Germinal center (tissue), 1 donor: ENCODE measurements around the gene RICTOR.

Source experiments
- DNase-seq: peaks from one replicate; pipeline ENCODE4 v3.0.0; 2012; ENCODE audit warnings: mixed read lengths, low spot score

The RICTOR gene

GRCh38 chr5:39074017-39074814, at the start of gene RICTOR:
TSS of gene RICTOR (minus strand) at chr5:39074399. CDS start at chr5:39074377, 22 bp downstream.
- DNase-seq: peak; percentile 91

DNA sequence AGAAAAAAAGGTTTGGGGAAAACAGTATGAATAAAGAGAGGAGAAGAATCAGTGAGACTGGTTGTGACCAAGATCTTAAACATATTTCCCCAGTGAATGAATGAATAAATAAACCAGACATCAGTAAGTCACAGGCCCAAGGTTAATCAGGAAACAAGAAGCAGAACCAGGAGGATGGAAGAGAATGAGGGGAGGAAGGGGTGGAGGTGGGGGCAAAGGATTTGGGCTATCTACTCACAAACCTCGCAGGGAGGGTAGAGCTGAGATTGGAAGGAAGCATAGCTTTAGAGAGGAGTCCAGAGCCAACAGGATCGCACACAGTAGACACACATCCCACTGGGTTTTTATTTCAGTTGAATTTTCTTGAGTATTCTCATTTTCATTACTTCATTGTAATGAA, 47.7 kb upstream of the RICTOR start:
- DNase-seq: no peak

GRCh38 chr5:39121315-39121714, 47.1 kb upstream of the RICTOR start:
- DNase-seq: no peak

- DNase-seq: no peak
Measured at GRCh38 chr5:39120052-39120420, 45.8 kb upstream of the RICTOR start.

- DNase-seq: no peak
Measured at GRCh38 chr5:39119404-39120051, 45.3 kb upstream of the RICTOR start.

- DNase-seq: no peak
Measured at GRCh38 chr5:39118638-39119037, 44.4 kb upstream of the RICTOR start.

DNA sequence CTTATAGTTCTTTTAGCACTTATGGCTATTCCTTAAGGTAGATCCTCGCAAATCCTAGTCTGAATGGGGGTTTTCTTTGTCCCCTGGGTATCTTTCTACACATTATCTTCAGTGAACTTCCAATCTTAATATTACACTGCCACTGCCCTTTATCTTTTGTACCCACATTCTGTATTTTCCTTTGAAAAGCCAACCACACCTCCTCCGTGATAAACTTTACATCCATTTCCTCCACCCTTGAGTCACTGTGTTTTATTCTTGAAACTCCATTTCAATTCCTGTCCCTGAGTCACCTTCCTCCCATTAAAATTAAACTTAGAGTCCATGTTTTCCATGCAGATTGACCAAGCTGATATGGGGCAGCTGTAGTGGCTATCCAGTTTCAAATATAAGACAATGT, 43.2 kb upstream of the RICTOR start:
- DNase-seq: no peak

DNA sequence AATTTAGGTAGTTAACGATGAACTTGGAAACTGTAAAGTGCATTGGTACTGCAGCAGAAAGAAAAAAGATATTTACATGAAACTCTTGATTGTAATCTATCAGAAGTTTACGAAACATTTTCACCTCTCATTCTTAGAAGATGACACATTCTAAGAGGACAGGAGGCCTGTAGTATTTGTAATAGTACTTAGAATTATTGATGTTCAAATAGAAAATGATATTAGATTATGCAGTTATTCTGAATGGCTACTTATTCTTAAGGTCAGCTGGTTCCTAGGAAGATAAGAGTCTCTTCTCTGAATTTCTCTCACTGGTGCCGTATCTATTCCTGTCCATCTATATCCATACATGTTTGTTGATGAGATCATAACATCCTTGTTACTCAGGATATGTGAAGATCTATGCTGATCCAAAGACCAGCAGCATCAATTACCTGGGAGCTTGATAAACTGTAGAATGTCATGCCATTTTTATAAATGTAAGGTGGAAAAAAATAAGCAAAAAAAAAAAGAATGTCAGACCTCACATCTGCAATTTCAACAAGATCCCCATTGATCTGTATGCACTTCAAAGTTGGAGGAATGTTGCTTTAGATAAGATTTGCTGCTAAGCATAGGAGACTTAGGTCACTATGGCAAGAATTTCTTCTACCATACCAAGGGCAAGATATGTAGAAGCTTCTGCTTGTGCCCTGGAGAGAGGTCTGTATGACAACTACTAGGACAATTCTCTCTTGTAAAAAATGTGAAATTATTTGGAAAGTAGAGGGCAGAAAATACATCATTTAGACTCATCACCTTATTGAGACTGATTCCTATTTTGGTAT, 42.4 kb upstream of the RICTOR start:
- no peak for DNase-seq

- no peak for DNase-seq
Measured at GRCh38 chr5:39115644-39116343, 41.6 kb upstream of the RICTOR start.

DNA sequence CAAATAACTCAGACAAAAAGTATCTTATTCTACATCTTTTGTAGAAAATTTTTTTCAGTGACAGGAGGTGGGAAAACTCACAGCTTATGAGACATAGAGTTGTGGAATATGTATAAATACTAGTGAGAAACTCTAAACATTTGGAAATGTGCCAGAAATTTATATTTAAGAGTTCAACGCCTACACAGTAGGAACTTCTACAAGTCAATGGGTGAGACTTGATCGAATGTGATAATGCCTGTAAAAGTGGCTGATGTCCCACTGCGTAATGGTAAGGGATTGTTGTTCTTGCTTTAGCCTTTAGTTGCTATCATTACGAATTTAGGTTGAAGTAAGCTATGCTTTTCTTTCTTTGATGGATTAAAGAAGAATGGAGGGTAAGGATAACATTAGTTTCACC, 40.0 kb upstream of the RICTOR start:
- no peak for DNase-seq

DNA sequence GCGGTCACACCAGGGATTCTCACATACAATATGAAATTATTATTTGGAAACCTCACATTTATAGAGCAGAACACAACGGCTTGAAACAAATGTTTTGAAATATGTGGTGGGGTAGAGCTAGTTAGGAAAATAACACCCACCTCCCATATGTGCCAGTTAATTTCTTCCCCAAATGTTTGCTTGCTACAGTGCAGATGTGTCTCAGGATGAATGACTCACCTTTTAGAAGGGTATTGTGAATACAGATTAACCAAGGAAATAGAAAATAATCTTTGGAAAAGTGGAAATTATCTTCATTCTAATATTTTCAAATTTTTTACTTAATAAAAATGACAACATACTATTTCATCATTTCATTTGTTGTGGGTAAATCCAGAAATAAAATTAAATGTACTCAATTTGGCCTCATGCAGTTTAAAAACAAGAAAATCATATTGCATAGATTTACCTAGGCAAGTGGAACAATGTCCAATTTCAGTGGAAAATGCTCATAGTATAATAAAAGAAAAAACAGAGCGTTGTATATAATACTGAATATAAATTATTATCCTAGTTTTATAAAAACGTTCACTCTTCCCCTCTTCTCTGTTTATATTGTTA, 39.3 kb upstream of the RICTOR start:
- DNase-seq: no peak

GRCh38 chr5:39109606-39110005, 35.4 kb upstream of the RICTOR start:
- DNase-seq: no peak

- DNase-seq: no peak
Measured at GRCh38 chr5:39108987-39109386, 34.8 kb upstream of the RICTOR start.

DNA sequence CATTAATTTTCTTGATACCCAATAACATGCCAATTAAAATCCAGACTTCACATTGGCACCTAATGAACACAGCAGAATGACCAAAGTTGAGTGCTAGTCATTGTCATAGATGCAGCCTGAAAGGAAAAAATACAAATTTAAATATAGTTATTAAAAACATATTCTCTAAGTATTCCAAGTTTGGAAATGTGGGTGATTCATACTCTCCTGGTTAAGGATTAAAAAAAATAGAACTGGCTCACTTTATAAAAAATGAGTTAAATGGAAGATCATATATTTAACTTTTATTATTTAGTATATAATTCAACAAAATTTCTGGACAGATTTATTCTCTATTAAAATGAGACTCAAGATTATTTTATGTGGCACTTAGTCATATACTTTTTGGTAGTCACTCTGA, 33.2 kb upstream of the RICTOR start:
- no peak for DNase-seq

GRCh38 chr5:39106322-39106721, 32.1 kb upstream of the RICTOR start:
- DNase-seq: no peak

- no peak for DNase-seq
Measured at GRCh38 chr5:39104221-39104620, 30.0 kb upstream of the RICTOR start.

DNA sequence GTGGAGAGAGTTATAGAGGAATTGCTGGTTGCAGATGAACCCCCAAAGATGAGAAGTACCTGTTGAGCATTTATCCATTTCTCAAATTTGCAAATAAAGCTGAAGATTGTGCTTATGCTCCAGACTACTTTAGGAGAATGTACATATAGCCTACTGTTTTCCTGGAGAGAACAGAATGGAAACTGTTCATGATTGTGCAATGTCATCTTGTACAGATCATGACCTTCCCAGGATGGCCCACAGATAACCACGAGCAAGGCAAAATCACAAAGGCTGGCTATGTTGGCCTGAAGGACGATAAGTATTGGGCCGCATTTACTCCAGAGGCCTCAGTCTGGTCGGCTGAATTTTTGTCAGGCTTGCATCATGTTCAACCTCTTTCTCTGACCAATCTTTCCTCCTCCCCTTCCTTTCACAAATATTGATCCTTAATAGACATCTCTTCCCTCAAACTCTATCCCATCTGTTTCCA, 28.5 kb upstream of the RICTOR start:
- no peak for DNase-seq

DNA sequence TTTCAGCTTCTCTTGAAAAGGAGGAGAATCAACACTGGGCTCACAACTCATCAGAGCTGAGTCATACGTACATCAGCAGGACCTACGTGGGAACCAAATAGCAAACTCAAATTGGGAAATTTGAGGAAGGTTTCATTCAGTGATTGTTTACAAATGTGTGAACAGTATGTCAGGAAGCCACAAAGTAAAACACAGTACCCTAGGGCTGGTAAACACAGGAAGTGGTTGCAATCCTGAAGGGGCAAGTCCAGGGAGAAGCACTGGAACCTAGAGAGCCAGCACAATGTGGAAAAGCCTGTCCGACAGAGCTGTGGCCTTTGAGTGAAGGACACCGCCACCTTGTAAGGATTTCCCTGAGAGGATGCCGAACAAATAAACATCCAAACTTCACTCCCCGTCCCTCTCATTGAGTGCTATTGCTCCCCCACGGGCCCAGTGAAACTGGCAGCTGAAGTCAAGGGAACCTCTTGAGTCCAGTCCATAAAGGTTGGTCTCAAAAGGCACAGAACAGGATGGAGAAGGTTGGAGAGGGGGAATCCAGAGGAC, 26.7 kb upstream of the RICTOR start:
- DNase-seq: no peak

GRCh38 chr5:39100301-39100850, 26.2 kb upstream of the RICTOR start:
- DNase-seq: no peak

DNA sequence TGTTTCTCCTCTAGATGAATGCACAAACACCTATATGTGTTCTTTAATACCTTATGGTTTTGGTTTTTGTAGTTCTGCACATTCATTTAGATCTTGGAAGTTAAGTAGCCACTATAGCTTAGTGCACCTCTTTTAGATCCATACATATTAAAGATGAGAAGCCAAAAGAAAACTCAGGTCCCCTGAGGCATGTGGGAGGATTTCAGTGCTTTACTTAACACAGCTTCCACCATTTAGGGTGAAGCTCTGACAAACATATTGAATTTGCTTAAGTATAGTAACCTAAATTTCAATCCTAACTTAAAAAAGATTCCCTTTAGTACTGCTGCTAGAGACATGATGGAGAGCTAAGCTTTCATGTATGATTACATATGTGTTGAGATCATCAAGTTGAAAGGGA, 25.6 kb upstream of the RICTOR start:
- no peak for DNase-seq

DNA sequence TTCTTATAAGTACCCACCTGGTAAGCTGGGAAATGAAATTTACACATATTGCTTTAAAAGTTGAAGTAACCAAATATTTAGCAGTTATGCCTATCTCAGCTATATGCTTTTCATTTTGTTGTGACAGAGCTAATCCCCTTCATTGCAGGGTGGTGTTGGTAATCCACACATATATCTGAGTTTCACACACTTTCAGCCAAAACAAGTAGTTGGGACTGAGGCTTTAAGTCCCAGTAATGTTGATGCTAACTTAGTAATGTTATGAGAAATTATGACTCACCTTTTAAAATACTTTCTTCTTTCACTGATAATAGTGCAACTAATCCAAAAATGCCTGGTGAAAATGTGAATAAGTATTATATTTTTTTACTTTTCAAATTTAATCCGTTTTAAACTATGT, 19.2 kb upstream of the RICTOR start:
- DNase-seq: no peak
